HFF-Myc (cell line): ENCODE data around the gene MYLK.

Experiments
- DNase-seq: peaks from one replicate; pipeline ENCODE4 v3.0.0-alpha.2; 2011; ENCODE audit warnings: low read depth; ENCODE audit errors: extremely low read depth
- H3K4me3 ChIP-seq: replicated peaks from 2 replicates; pipeline ENCODE4 v1.5.1; 2011; ENCODE audit warnings: low read depth, mild to moderate bottlenecking, control low read depth, low read length
- CTCF ChIP-seq: IDR thresholded peaks from 2 replicates; pipeline ENCODE4 v1.5.1; 2012; ENCODE audit warnings: mild to moderate bottlenecking, low read depth, low read length, control low read depth; ENCODE audit errors: missing control alignments

MYLK gene

GRCh38 chr3:123843668-123844067 lies 40.5 kb downstream of the MYLK start:
- no peak for DNase-seq
- TF ChIP-seq CTCF: no peak

GRCh38 chr3:123842711-123843110 lies 41.4 kb downstream of the MYLK start:
- H3K4me3 ChIP-seq: no peak overlapping the region
- TF ChIP-seq CTCF: no peak
- DNase-seq: no peak

More at GRCh38 chr3:123843668-123844067, 40.5 kb downstream of the MYLK start:
- H3K4me3 ChIP-seq: no peak overlapping the region

- H3K4me3 ChIP-seq: no peak overlapping the region
- no peak for TF ChIP-seq CTCF
- DNase-seq: no peak
Measured at GRCh38 chr3:123841476-123842238, 42.5 kb downstream of the MYLK start.

GRCh38 chr3:123840961-123841360 lies 43.2 kb downstream of the MYLK start:
- TF ChIP-seq CTCF: no peak
- no peak for DNase-seq
- H3K4me3 ChIP-seq: no peak overlapping the region

GRCh38 chr3:123837858-123838257 lies 46.3 kb downstream of the MYLK start:
- no peak for DNase-seq
- H3K4me3 ChIP-seq: no peak overlapping the region
- no peak for TF ChIP-seq CTCF

- H3K4me3 ChIP-seq: no peak overlapping the region
- DNase-seq: peak; percentile 52
- no peak for TF ChIP-seq CTCF
Measured at GRCh38 chr3:123834631-123835030, 49.5 kb downstream of the MYLK start.

GRCh38 chr3:123833398-123833785 lies 50.7 kb downstream of the MYLK start:
- no peak overlapping the region for H3K4me3 ChIP-seq
- no peak for DNase-seq
- no peak for TF ChIP-seq CTCF
